ENCODE measurements around the gene DDX4.

GRCh38 chr5:55714749-55715148 is 23.1 kb upstream of the DDX4 start:
- TF ChIP-seq POLR2A (IDR thresholded peaks at IDR 0.05), result no peak
- TF ChIP-seq CTCF (IDR thresholded peaks at IDR 0.05), result no peak
- no peak for TF ChIP-seq POLR2AphosphoS5 (IDR thresholded peaks at IDR 0.05)

All from upper lobe of left lung (tissue), 4 donors.